Breast epithelium (tissue), 4 donors: ENCODE results near the gene WWP2. TPM values are rescaled to one million over a fixed set of nuclear protein-coding genes. Genes with fewer than 3 reads are reported as not detected.

ENCODE experiments used
- DNase-seq, 2 donors: peaks; one replicate each; pipeline ENCODE4 v3.0.0-alpha.2; 2019; ENCODE audit warnings: low spot score in 2 of 2
- H3K27ac ChIP-seq, 2 donors: fragments of 200-600 bp; sonication (generic) in 1 of 2; one replicate each; pipeline ENCODE4 v1.5.1; 2016 to 2019; ENCODE audit warnings: mild to moderate bottlenecking in 1 of 2
- H3K27me3 ChIP-seq, 2 donors: fragments of 200-600 bp; sonication (generic) in 1 of 2; one replicate each; pipeline versions ENCODE4 v1.5.1 to v1.6.0; 2017 to 2019; ENCODE audit warnings: control low read depth in 1 of 2, mild to moderate bottlenecking in 1 of 2
- H3K36me3 ChIP-seq: fragments of 200-600 bp; one replicate; pipeline ENCODE4 v1.5.1; 2019
- H3K4me1 ChIP-seq, 2 donors: fragments of 200-600 bp; sonication (generic); one replicate each; pipeline ENCODE4 v1.5.1; 2016 to 2019; ENCODE audit warnings: control low read depth in 1 of 2
- H3K4me3 ChIP-seq, 3 donors: fragments of 200-600 bp; sonication (generic); 1 replicate in 2 of 3; 2 replicates in 1 of 3; pipeline ENCODE4 v1.5.1; 2016 to 2019; ENCODE audit warnings: mild to moderate bottlenecking in 3 of 3, moderate library complexity in 2 of 3
- H3K9me3 ChIP-seq, 2 donors: fragments of 200-600 bp; sonication (generic) in 1 of 2; one replicate each; pipeline ENCODE4 v1.5.1; 2016 to 2019; ENCODE audit warnings: control low read depth in 1 of 2
- CTCF ChIP-seq, 3 donors: fragments of 450-650 bp; IDR thresholded peaks; one replicate each; pipeline ENCODE4 v1.5.1; 2016 to 2017; ENCODE audit warnings: antibody characterized with exemption in 3 of 3, mild to moderate bottlenecking in 3 of 3, moderate library complexity in 3 of 3
- POLR2A ChIP-seq: fragments of 450-650 bp; IDR thresholded peaks from one replicate; pipeline ENCODE4 v1.6.1; 2016; ENCODE audit warnings: antibody characterized with exemption, mild to moderate bottlenecking, moderate library complexity
- POLR2AphosphoS5 ChIP-seq, 3 donors: sonication (generic); formaldehyde crosslinking; IDR thresholded peaks; one replicate each; pipeline ENCODE4 v1.6.1; 2017; ENCODE audit warnings: antibody characterized with exemption in 3 of 3
- intact Hi-C: fragments of 100-400 bp; cut with DNase I; formaldehyde crosslinking; loops from one replicate; pipeline ENCODE4 v1.15.1; 2023; ENCODE audit warnings: low total_unique reads
- total RNA-seq, 3 donors: library from RNA; depleted of rRNA; stranded (reverse); fragments of >200 nt; gene quantifications; one replicate each; pipeline ENCODE4 v1.1.0, GENCODE V29; 2016

Gene WWP2
- total RNA-seq, 3 donors from 2014 or later = 34.1 to 46.5 (median 34.7) TPM

DNA sequence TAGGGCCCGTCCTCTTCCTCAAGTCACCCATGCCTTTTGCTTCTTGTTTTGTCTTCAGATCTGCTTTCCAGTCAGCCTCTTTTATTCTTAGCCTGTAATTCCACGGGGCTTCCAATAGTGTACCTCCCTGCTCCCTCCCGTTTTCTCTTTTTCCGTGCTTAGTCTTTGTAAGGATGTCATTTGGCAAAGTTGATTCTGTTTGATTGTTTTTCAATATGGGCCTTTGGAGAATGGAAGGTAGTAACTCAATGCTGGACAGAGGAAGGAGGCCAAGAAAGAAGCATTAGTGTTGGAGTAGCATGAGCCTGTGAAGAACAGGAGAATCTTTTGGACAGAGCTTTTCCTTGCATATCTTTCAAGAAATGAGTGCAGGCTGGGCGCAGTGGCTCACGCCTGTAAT lies 6.5 kb downstream of the WWP2 start:
- no peak for DNase-seq
- no peaks in the 10 kb centered on the region for H3K9me3 ChIP-seq
- H3K36me3 ChIP-seq = no peaks in the 10 kb centered on the region
- no peak overlapping the region for H3K27ac ChIP-seq
- TF ChIP-seq POLR2A (no peak), POLR2AphosphoS5 (IDR thresholded peaks at IDR 0.05) (no peak), CTCF (IDR thresholded peaks at IDR 0.05) (no peak)
- H3K27me3 ChIP-seq = no peaks in the 10 kb centered on the region
- intact Hi-C loops = no loop called here
- no peak overlapping the region for H3K4me3 ChIP-seq
- H3K4me1 ChIP-seq = no peaks in the 10 kb centered on the region

DNA sequence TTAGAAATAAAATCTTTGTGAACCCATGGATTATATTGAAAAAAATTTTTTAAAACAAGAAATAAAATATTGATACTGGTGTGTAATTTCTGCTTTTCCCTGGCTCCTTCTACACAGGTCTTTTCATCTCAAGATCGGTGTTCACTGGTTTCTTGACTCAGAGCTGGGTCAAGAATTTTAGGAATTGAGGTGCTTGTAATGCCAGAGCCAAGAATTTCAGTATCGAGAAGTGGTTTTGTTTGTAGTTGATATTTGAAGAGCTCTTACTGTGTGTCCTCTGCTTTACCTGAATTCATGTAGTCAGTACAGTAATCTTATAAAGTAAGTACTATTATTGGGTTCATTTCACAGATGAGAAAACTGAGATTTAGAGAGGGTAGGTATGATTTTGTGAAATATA lies 7.3 kb downstream of the WWP2 start:
- Histone ChIP-seq H3K4me3 (no peak overlapping the region), H3K27me3 (no peaks in the 10 kb centered on the region), H3K36me3 (no peaks in the 10 kb centered on the region), H3K27ac (no peak overlapping the region), H3K9me3 (no peaks in the 10 kb centered on the region), H3K4me1 (no peaks in the 10 kb centered on the region)
- TF ChIP-seq POLR2AphosphoS5 (IDR thresholded peaks at IDR 0.05) (no peak), CTCF (IDR thresholded peaks at IDR 0.05) (no peak), POLR2A (no peak)
- intact Hi-C loops = no loop called here
- no peak for DNase-seq

- Histone ChIP-seq H3K36me3 (no peaks in the 10 kb centered on the region), H3K27me3 (no peaks in the 10 kb centered on the region), H3K4me1 (no peaks in the 10 kb centered on the region), H3K4me3 (no peak overlapping the region), H3K27ac (no peak overlapping the region), H3K9me3 (no peaks in the 10 kb centered on the region)
- intact Hi-C loops = no loop called here
- TF ChIP-seq POLR2AphosphoS5 (IDR thresholded peaks at IDR 0.05) (no peak), CTCF (IDR thresholded peaks at IDR 0.05) (no peak), POLR2A (no peak)
- DNase-seq = no peak
These were observed 9.5 kb downstream of the WWP2 start for GRCh38 chr16:69771651-69771967.

DNA sequence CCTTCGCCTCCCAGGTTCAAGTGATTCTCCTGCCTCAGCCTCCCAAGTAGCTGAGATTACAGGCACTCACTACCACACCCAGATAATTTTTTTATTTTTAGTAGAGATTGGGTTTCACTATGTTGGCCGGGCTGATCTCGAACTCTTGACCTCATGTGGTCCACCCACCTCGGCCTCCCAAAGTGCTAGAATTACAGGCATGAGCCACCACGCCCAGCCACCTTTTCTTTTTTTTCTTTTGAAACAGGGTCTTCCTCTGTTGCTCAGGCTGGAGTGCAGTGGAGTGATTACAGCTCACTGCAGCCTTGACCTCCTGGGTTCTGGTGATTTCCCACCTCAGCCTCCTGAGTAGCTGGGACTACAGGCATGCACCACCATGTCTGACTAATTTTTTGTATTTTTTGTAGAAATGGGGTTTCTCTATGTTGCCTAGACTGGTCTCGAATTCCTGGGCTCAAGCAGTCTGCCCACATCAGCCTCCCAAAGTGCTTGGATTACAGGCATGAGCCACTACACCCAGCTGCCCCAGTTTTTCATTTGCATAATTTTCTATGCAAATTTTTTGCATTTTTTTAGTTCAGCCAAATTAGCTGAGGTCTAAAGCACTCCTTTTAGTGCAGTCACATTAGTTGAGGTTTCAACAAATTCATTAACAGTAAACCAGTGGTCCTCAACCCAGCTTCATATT lies 11.3 kb downstream of the WWP2 start:
- H3K9me3 ChIP-seq = no peaks in the 10 kb centered on the region
- TF ChIP-seq POLR2A (no peak), POLR2AphosphoS5 (IDR thresholded peaks at IDR 0.05) (no peak), CTCF (IDR thresholded peaks at IDR 0.05) (no peak)
- no peak overlapping the region for H3K27ac ChIP-seq
- H3K36me3 ChIP-seq = no peaks in the 10 kb centered on the region
- H3K4me3 ChIP-seq = no peak overlapping the region
- no peak for DNase-seq
- intact Hi-C loops = no loop called here
- H3K27me3 ChIP-seq = no peaks in the 10 kb centered on the region
- H3K4me1 ChIP-seq = no peaks in the 10 kb centered on the region

DNA sequence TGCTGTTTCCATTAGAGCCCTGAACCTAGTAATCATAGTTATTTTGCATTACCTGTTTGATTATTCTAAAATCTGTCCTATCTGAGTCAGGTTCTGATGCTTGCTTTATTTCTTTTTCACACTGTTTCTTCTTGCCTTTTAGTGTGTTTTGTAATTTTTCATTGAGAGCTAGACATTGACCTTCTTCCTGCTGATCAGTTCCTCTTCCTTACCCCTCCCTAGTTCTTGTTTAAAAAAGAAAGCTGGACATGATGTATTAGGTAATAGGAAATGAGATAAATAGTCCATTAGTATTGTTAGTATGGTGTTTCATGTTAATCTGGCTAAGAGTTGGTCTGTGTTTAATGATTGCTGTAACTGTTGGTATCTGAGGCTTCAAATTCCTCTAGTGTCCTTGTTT lies 13.4 kb downstream of the WWP2 start:
- Histone ChIP-seq H3K4me3 (no peak overlapping the region), H3K27me3 (no peaks in the 10 kb centered on the region), H3K9me3 (no peaks in the 10 kb centered on the region), H3K27ac (no peak overlapping the region), H3K36me3 (no peaks in the 10 kb centered on the region), H3K4me1 (no peaks in the 10 kb centered on the region)
- no peak for DNase-seq
- TF ChIP-seq POLR2A (no peak), CTCF (IDR thresholded peaks at IDR 0.05) (no peak), POLR2AphosphoS5 (IDR thresholded peaks at IDR 0.05) (no peak)
- intact Hi-C loops = no loop called here
